GM21723 (cell line): ENCODE measurements around the gene FLYWCH1.
A peak's percentile ranks its signal among the peaks of the same experiment; 100 is the strongest.
"Not testable (repeated sequence)": the region's sequence is repeated elsewhere in the genome, so short reads cannot be mapped to it uniquely, and the experiment has no call there.

Experiments used
- ATAC-seq: cut with Tn5 transposase; IDR thresholded peaks from one replicate; pipeline ENCODE4 v1.9.1; 2021; ENCODE audit warnings: mild to moderate bottlenecking, moderate library complexity; ENCODE audit not compliant: unreplicated experiment

The FLYWCH1 gene

DNA sequence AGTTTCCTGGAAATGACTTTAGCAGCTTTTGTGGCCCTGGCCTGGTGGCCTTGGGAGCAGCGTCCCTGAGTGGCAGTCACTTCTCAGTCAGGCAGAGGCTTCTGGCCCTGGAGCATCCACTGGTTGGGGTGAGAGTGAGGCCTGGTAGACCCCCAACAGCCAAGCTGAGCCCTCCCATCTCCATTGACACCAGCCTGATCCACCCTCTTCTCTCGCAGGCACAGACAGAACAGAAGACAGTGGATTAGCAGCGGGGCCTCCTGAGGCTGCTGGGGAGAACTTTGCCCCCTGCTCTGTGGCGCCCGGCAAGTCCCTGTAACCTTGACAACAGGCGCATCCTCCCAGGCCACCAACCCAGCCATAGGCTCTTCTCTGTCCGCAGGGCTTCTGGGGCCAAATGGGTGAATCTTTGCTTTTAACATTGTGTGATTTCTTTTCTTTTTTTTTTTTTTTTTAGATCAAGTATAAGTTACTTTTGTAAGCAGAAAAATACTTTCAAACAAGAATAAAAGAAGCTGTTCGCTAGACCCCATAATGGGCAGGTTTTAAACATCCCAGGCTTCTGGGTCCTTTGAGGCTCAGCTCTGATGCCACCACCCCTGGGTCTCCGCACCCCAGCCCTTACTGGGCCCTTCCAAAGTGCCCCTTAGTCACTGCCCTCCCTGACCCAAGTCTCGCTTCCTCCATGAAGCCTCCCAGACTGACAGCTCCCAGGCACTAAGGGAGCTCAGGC lies 12.7 kb upstream of the FLYWCH1 start:
- ATAC-seq, result no peak

GRCh38 chr16:2899564-2900072 lies 12.1 kb upstream of the FLYWCH1 start:
- ATAC-seq, result no peak

GRCh38 chr16:2900526-2901075 lies 11.1 kb upstream of the FLYWCH1 start:
- ATAC-seq, result no peak

DNA sequence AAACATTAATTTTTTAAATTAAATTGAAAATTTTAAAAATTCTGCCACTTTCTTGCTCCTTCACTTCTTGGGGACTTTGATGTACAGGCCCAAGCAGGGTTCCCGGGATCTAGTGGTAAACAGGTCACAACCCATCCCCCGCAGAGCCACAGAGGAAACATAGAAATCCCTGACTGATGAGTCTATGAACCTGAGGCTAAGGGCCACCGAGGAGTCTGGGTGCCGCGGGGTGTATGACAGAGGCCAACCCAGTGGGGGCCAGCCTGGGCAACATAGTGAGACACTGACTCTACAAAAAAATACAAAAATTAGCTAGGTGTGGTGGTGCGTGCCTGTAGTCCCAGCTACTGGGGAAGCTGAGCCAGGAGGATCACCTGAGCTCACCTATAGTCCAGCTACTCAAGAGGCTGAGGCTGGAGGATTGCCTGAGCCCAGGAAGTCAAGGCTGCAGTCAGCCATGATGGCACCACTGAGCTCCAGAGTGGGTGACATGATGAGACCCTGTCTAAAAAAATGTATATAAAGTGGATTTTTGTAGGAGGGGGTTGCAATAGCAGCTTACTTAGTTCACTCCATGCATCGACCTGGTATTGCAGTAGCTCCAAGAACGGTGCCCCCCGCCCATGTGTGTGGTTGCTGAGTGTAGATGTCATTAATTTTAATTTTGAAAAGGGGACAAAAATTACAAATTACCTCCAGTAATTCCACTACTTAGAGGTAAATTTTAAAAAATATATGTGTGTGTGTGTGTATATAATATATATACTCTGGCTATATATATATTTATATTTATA lies 9.2 kb upstream of the FLYWCH1 start:
- ATAC-seq, result no peak

GRCh38 chr16:2904100-2904921 lies 7.4 kb upstream of the FLYWCH1 start:
- peak; percentile 51 for ATAC-seq

GRCh38 chr16:2904922-2905240 lies 6.8 kb upstream of the FLYWCH1 start:
- peak; percentile 19 for ATAC-seq

DNA sequence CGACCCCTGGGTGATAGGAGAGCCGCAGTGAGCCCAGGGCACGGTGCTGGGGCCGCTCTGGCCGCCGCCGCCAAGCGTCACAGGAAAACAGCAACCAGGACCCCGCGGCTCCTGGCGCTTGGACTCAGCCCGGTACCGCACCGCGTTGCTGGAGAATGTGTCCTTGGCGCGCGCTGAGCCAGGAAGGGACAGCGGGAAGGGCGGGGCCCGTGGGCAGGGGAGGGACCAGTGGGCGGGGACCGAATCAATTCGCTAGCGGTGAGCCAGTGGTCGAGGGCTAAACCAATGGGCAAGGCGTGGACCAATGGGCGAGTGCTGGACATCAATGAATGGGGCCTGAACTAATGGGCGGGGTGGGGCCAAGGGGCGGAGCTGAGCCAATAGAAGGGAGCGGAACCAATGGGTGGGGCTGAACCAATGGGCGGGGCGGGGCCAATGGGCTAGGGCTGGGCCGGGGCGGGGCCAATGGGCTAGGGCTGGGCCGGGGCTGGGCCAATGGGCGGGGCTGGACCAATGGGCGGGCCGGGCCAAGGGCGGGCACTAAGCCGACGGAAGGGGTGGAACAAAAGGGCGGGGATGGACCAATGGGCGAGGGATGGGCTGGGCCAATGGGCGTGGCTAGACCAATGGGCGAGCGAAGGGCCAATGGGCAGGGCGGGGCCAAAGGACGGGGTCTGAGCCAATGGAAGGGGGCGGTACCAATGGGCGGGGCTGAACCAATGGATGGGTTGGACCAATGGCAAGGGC lies 6.3 kb upstream of the FLYWCH1 start:
- ATAC-seq, result peak; percentile 69

DNA sequence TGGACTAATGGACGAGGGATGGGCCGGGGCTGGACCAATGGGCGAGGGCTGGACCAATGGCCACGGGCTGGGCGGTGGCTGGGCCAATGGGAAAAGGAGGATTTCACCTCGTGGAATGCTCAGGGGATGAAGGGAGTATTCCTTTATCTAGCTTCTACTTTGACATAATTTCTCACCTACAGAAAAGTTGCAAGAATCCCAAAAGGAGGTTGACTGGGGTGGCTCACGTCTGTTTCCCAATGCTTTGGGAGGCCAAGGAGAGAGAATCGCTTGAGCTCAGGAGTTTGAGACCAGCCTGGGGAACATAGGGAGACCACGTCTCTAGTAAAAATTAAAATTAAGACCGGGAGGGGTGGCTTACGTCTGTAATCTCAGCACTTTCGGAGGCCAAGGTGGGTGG lies 5.7 kb upstream of the FLYWCH1 start:
- ATAC-seq, result no peak

GRCh38 chr16:2907084-2907753 lies 4.5 kb upstream of the FLYWCH1 start:
- ATAC-seq, result not testable (repeated sequence)

DNA sequence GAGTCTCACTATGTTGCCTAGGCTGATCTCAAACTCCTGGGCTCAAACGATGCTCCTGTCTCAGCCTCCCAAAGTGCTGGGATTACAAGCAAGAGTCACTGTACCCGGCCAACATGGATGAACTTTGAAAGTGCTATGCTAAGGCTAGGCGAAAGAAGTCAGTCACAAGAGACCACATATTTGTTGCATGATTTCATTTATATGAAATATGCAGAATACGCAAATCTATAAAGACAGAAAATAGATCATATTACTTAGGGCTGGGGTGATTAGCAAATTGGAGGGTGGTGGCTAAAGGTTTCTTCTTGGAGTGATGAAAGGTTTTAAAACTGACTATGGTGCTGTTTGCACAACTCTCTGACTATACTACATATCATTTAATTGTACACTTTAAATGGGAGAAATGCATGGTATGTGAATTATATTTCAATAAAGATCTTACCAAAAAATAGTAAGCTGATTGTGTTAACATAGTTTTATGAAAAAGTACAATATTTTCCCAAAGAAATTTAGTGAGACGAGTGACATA lies 1.2 kb upstream of the FLYWCH1 start:
- ATAC-seq, result no peak

DNA sequence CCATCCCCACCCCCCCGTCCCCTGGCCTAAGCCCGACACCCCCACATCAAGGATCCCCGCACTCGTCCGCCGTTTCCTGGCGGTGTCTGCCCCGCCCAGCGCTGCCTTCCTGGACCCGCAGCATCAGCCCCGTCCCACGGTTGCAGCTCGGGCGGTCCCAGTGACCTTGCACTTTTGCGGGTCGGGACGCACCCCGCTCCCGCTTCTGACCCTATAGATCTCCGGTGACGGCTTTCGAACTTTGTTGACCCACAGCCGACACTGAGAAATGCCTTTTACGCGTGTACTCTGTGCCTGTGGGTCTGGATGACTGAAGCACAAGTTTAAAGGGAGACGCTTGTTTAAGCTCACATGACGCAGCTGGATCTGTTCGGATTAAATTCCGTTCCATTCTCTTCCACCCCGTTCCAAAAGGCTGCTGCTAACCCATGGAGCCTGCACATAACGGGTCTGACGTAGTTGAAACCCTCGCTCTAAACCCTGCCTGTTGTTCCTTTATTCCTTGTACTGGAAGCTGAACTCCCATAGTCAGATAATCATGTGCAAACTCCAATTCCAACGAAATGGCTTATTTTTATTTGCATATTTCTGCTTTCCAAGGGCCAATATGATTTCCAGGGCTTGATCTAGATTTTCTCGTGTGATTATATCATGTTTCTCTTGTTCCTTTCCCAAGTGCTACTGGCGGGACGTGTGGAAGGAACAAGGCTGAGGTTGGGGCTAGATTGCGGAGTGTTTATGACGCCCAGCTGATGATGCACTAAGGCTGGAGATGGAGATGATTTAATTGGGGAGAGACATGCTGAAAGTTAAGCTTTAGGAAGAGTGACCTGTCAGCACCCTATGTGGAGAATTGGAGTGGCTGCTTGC lies 834 bp downstream of the FLYWCH1 start:
- ATAC-seq, result peak; percentile 13

- ATAC-seq, result no peak
These were observed 1.9 kb downstream of the FLYWCH1 start for GRCh38 chr16:2913603-2914002.

DNA sequence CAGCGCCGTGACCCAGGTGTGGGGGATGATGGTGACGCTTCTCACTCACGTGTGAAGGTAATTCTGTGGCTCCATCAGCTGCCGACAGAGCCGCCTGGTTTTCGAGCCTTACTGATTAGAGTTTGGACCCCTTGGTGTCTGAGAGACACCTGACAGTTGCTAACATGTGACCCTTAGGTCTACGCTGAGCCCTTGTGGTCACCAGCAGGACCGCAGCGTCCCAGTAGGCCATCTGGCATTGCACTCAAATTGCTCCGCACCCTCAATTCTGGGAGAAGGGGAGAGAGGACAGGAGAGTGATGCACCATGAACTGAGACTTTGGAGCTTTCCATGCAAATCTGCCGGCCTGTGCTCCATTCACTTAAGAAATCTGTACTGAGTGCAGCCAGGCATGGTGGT lies 2.5 kb downstream of the FLYWCH1 start:
- ATAC-seq, result no peak

- ATAC-seq, result no peak
These were observed 3.6 kb downstream of the FLYWCH1 start for GRCh38 chr16:2915196-2915929.

GRCh38 chr16:2919511-2920255 lies 8.0 kb downstream of the FLYWCH1 start:
- ATAC-seq, result no peak

GRCh38 chr16:2923481-2923880 lies 11.8 kb downstream of the FLYWCH1 start:
- no peak for ATAC-seq
